HepG2 (cell line): ENCODE results near the gene FUZ. TPM values are rescaled to one million over a fixed set of nuclear protein-coding genes. Genes with fewer than 3 reads are reported as not detected.

ENCODE experiments used
- ATF2 ChIP-seq: sonication (generic); formaldehyde crosslinking; IDR thresholded peaks from 2 replicates; pipeline ENCODE4 v1.4.0; 2020; ENCODE audit warnings: missing genetic modification reagents
- ATM ChIP-seq: fragments of 450-650 bp; IDR thresholded peaks from 2 replicates; pipeline ENCODE4 v1.7.1; 2017; ENCODE audit warnings: mild to moderate bottlenecking, borderline replicate concordance
- CREM ChIP-seq, 2 experiments: sonication (generic) in 1 of 2; formaldehyde crosslinking in 1 of 2; IDR thresholded peaks; 2 replicates each; pipeline versions ENCODE4 v1.4.0 to v1.6.1; 2016 to 2020; ENCODE audit warnings: antibody characterized with exemption in 1 of 2, mild to moderate bottlenecking in 1 of 2, missing genetic modification reagents in 1 of 2
- GATAD2A ChIP-seq: IDR thresholded peaks from 2 replicates; pipeline ENCODE4 v1.6.1; 2016
- GLI4 ChIP-seq: sonication (generic); formaldehyde crosslinking; IDR thresholded peaks from 2 replicates; pipeline ENCODE4 v1.5.1; 2020; ENCODE audit warnings: missing genetic modification reagents, mild to moderate bottlenecking, moderate library complexity, borderline replicate concordance
- HNRNPH1 ChIP-seq: fragments of 200-400 bp; formaldehyde crosslinking; optimal IDR thresholded peaks from 2 replicates; pipeline ENCODE3; 2017; ENCODE audit warnings: mild to moderate bottlenecking, low read depth, low read length
- ISL2 ChIP-seq: sonication (generic); formaldehyde crosslinking; IDR thresholded peaks from 2 replicates; pipeline ENCODE4 v1.5.0; 2020; ENCODE audit warnings: missing genetic modification reagents
- KLF13 ChIP-seq: sonication (generic); formaldehyde crosslinking; IDR thresholded peaks from 2 replicates; pipeline ENCODE4 v1.4.0; 2020; ENCODE audit warnings: mild to moderate bottlenecking, missing genetic modification reagents
- MBD4 ChIP-seq: IDR thresholded peaks from 2 replicates; pipeline ENCODE4 v1.6.1; 2012; ENCODE audit warnings: low read length, inconsistent platforms, borderline replicate concordance
- MTF1 ChIP-seq: sonication (generic); formaldehyde crosslinking; IDR thresholded peaks from 2 replicates; pipeline ENCODE4 v1.5.0; 2020; ENCODE audit warnings: missing genetic modification reagents
- NRL ChIP-seq: sonication (generic); formaldehyde crosslinking; IDR thresholded peaks from 2 replicates; pipeline ENCODE4 v1.5.0; 2020; ENCODE audit warnings: missing genetic modification reagents, mild to moderate bottlenecking, moderate library complexity, borderline replicate concordance
- PHF20 ChIP-seq: sonication (generic); formaldehyde crosslinking; IDR thresholded peaks from 2 replicates; pipeline ENCODE4 v1.5.0; 2020; ENCODE audit warnings: mild to moderate bottlenecking, missing genetic modification reagents
- RFX5 ChIP-seq: IDR thresholded peaks from 2 replicates; pipeline ENCODE4 v1.6.1; 2011; ENCODE audit warnings: low read depth, low read length, improper control_type of control experiment
- THYN1 ChIP-seq: sonication (generic); formaldehyde crosslinking; IDR thresholded peaks from 2 replicates; pipeline ENCODE4 v1.8.1; 2023; ENCODE audit warnings: low read depth, mild to moderate bottlenecking, moderate library complexity, missing genetic modification reagents, borderline replicate concordance
- ZBTB42 ChIP-seq: sonication (generic); formaldehyde crosslinking; IDR thresholded peaks from 2 replicates; pipeline ENCODE4 v1.5.0; 2020; ENCODE audit warnings: mild to moderate bottlenecking, missing genetic modification reagents
- ZNF234 ChIP-seq: sonication (generic); formaldehyde crosslinking; conservative IDR thresholded peaks from 2 replicates; pipeline ENCODE4 v1.5.1; 2020; ENCODE audit warnings: mild to moderate bottlenecking, missing genetic modification reagents
- ZNF574 ChIP-seq: sonication (generic); formaldehyde crosslinking; IDR thresholded peaks from 2 replicates; pipeline ENCODE4 v1.4.0; 2020; ENCODE audit warnings: missing genetic modification reagents
- ZNF775 ChIP-seq: sonication (generic); formaldehyde crosslinking; IDR thresholded peaks from 2 replicates; pipeline ENCODE4 v1.4.0; 2020; ENCODE audit warnings: missing genetic modification reagents, mild to moderate bottlenecking, moderate library complexity, borderline replicate concordance
- polyA plus RNA-seq, 8 experiments: library from polyadenylated mRNA; depleted of rRNA in 3 of 8; stranded (reverse) in 7 of 8; unstranded in 1 of 8; fragments of >200 nt; fragmentation: Illumina TruSeq in 4 of 8; extraction: Trizol in 4 of 8; gene quantifications; 2 replicates each; pipeline versions ENCODE4 v1.2.1 to v1.2.3, GENCODE V29; 2011 to 2016; ENCODE audit warnings: low read depth in 4 of 8, missing spikeins in 1 of 8, mixed read lengths in 1 of 8; ENCODE audit not compliant: insufficient read depth in 1 of 8
- total RNA-seq, 5 experiments: library from RNA; depleted of rRNA; stranded (reverse); fragments of >200 nt; fragmentation: Illumina TruSeq; extraction: Trizol; gene quantifications; 2 replicates each; pipeline ENCODE4 v1.2.3, GENCODE V29; 2016; ENCODE audit warnings: low read depth in 1 of 5
- TF ChIP-seq, protein P1 (sequence below): fragments of 450-650 bp; IDR thresholded peaks from 2 replicates; pipeline ENCODE4 v1.6.1; 2016
- TF ChIP-seq, protein P2 (sequence below): sonication (generic); formaldehyde crosslinking; conservative IDR thresholded peaks from 2 replicates; pipeline ENCODE4 v1.4.0; 2020; ENCODE audit warnings: mild to moderate bottlenecking, missing genetic modification reagents, moderate library complexity

FUZ gene
- total and polyA plus RNA-seq, 2 of the 13 experiments (the other 11 are each of a cell fraction or from before 2014, with no cell fraction given) = 0.08 TPM; not detected in 1

DNA sequence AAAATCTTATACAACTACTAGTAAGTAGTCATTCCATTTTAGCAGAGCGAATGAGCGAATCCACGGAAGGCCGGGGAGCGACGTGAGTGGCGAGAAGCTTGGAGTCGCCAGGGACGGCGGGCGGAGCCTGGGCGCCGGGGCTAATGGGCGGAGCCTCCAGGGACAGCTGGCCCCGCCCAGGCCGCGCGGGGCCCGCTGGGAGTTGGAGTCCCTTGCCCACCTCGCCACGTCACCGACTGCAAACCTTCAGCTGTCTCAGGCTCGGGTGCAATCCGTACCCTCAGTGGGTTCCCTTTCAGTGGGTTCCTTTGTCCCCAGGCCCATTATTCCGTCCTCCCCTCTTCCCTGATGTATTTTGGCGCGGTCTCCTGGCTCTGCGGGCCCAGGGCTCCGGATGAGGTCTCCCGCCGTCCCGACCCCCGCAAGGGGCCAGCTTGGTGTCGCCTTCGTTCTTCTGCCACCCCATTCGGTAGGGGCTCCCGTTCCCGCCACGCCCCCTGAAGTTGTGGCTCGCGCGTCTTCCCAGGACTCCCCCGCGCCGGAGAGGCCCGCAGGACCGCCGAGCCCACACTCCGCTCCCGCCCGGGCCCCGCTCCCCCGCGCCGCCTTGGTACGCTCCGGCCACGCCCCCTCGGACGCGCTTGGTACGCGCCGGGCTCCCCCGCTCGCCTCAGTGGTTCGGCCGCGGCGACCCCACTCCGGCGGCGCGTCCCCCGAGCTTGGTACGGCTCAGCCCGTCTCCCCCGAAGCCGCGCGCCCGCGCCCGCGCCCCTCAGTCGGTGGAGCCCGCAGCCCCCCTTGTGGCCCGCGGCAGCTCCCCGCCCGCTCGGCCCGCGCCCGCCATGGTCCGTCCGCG, 37.6 kb upstream of the FUZ start, which contains the start of gene PTOV1 (continued):
- TF ChIP-seq ZNF775 (no peak), RFX5 (no peak), THYN1 (CRISPR knock-in tag) (no peak), HNRNPH1 (no peak), ISL2 (peak; percentile 49; the same call in 1 of the 2 replicates), GLI4 (CRISPR knock-in tag) (peak; percentile 89; the same call in 1 of the 2 replicates), MTF1 (CRISPR knock-in tag) (no peak), ZBTB42 (no peak), ATF2 (peak; percentile 31; the same call in 1 of the 2 replicates), PHF20 (CRISPR knock-in tag) (peak; percentile 56), ATM (no peak), KLF13 (CRISPR knock-in tag) (no peak; the same call in 1 of the 2 replicates), ZNF574 (peak; percentile 83), NRL (no peak), GATAD2A (CRISPR knock-in tag) (no peak), ZNF234 (CRISPR knock-in tag) (no peak), MBD4 (no peak), CREM (IDR thresholded peaks at IDR 0.05) (peak; percentile 80), CREM (CRISPR knock-in tag; IDR thresholded peaks at IDR 0.05) (peak; percentile 63; the same call in 1 of the 2 replicates)
- TF ChIP-seq, protein P1, sequence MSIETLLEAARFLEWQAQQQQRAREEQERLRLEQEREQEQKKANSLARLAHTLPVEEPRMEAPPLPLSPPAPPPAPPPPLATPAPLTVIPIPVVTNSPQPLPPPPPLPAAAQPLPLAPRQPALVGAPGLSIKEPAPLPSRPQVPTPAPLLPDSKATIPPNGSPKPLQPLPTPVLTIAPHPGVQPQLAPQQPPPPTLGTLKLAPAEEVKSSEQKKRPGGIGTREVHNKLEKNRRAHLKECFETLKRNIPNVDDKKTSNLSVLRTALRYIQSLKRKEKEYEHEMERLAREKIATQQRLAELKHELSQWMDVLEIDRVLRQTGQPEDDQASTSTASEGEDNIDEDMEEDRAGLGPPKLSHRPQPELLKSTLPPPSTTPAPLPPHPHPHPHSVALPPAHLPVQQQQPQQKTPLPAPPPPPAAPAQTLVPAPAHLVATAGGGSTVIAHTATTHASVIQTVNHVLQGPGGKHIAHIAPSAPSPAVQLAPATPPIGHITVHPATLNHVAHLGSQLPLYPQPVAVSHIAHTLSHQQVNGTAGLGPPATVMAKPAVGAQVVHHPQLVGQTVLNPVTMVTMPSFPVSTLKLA = 0 out of 2 replicates have a peak, but pooled peaks have one; percentile 6
- TF ChIP-seq, protein P2, sequence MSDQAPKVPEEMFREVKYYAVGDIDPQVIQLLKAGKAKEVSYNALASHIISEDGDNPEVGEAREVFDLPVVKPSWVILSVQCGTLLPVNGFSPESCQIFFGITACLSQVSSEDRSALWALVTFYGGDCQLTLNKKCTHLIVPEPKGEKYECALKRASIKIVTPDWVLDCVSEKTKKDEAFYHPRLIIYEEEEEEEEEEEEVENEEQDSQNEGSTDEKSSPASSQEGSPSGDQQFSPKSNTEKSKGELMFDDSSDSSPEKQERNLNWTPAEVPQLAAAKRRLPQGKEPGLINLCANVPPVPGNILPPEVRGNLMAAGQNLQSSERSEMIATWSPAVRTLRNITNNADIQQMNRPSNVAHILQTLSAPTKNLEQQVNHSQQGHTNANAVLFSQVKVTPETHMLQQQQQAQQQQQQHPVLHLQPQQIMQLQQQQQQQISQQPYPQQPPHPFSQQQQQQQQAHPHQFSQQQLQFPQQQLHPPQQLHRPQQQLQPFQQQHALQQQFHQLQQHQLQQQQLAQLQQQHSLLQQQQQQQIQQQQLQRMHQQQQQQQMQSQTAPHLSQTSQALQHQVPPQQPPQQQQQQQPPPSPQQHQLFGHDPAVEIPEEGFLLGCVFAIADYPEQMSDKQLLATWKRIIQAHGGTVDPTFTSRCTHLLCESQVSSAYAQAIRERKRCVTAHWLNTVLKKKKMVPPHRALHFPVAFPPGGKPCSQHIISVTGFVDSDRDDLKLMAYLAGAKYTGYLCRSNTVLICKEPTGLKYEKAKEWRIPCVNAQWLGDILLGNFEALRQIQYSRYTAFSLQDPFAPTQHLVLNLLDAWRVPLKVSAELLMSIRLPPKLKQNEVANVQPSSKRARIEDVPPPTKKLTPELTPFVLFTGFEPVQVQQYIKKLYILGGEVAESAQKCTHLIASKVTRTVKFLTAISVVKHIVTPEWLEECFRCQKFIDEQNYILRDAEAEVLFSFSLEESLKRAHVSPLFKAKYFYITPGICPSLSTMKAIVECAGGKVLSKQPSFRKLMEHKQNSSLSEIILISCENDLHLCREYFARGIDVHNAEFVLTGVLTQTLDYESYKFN (CRISPR knock-in tag) = no peak; the same call in 1 of the 2 replicates
